Measurements from ENCODE around the gene KRTAP9-3.

- TF ChIP-seq CTCF (IDR thresholded peaks at IDR 0.05) (no peak), POLR2A (IDR thresholded peaks at IDR 0.05) (no peak), POLR2AphosphoS5 (IDR thresholded peaks at IDR 0.05) (no peak)
Measured at GRCh38 chr17:41256291-41256685, 24.0 kb downstream of the KRTAP9-3 start.
